ENCODE measurements around the gene LRP1-AS. TPM values are rescaled to one million over a fixed set of nuclear protein-coding genes. Genes with fewer than 3 reads are reported as not detected.

The LRP1-AS gene
- total RNA-seq, 1 donor from 2014 or later = 0.46 TPM

GRCh38 chr12:57190821-57191220 lies 43.4 kb upstream of the LRP1-AS start:
- no peak for DNase-seq (ENCODE audit: low spot score)
- Mint-ChIP-seq H3K27ac (ENCODE audit: unreplicated experiment) (no peak overlapping the region), H3K36me3 (ENCODE audit: low read depth, unreplicated experiment) (peaks cover 21% of the 10 kb centered on the region), H3K4me1 (ENCODE audit: unreplicated experiment) (peaks cover 3% of the 10 kb centered on the region), H3K9me3 (ENCODE audit: unreplicated experiment) (no peaks in the 10 kb centered on the region), H3K4me3 (ENCODE audit: unreplicated experiment) (no peak overlapping the region), H3K27me3 (ENCODE audit: unreplicated experiment) (peaks cover 28% of the 10 kb centered on the region)
- TF ChIP-seq, protein P1, sequence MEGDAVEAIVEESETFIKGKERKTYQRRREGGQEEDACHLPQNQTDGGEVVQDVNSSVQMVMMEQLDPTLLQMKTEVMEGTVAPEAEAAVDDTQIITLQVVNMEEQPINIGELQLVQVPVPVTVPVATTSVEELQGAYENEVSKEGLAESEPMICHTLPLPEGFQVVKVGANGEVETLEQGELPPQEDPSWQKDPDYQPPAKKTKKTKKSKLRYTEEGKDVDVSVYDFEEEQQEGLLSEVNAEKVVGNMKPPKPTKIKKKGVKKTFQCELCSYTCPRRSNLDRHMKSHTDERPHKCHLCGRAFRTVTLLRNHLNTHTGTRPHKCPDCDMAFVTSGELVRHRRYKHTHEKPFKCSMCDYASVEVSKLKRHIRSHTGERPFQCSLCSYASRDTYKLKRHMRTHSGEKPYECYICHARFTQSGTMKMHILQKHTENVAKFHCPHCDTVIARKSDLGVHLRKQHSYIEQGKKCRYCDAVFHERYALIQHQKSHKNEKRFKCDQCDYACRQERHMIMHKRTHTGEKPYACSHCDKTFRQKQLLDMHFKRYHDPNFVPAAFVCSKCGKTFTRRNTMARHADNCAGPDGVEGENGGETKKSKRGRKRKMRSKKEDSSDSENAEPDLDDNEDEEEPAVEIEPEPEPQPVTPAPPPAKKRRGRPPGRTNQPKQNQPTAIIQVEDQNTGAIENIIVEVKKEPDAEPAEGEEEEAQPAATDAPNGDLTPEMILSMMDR (IDR thresholded peaks at IDR 0.05; ENCODE audit: unreplicated experiment) = no peak

DNA sequence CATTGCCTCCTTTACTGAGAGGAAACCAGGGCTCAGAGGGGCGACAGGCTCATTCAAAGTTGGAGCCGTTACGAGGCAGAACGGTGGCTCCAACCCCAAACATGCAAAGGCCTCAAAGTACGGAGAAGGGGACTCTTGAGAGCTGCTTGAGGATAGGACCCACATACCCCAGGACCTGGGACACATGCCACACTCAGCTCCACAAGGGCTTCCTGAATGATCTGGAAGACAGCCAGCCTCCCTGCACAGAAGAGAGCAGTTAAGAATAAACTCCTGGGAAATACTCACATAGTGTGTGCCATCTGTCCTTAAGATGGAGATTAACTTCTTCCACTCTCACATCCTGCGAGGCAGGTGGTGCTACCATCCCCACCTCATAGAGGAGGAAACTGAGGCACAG lies 42.6 kb upstream of the LRP1-AS start:
- TF ChIP-seq, protein P1 (IDR thresholded peaks at IDR 0.05; ENCODE audit: unreplicated experiment) = no peak
- DNase-seq (ENCODE audit: low spot score) = no peak
- peaks cover 30% of the 10 kb centered on the region for H3K27me3 Mint-ChIP-seq (ENCODE audit: unreplicated experiment)
- no peak overlapping the region for H3K4me3 Mint-ChIP-seq (ENCODE audit: unreplicated experiment)
- H3K27ac Mint-ChIP-seq (ENCODE audit: unreplicated experiment) = no peak overlapping the region
- peaks cover 20% of the 10 kb centered on the region for H3K36me3 Mint-ChIP-seq (ENCODE audit: low read depth, unreplicated experiment)
- H3K4me1 Mint-ChIP-seq (ENCODE audit: unreplicated experiment) = peaks cover 3% of the 10 kb centered on the region
- no peaks in the 10 kb centered on the region for H3K9me3 Mint-ChIP-seq (ENCODE audit: unreplicated experiment)

- peaks cover 34% of the 10 kb centered on the region for H3K27me3 Mint-ChIP-seq (ENCODE audit: unreplicated experiment)
- no peak overlapping the region for H3K27ac Mint-ChIP-seq (ENCODE audit: unreplicated experiment)
- DNase-seq (ENCODE audit: low spot score) = no peak
- H3K9me3 Mint-ChIP-seq (ENCODE audit: unreplicated experiment) = no peaks in the 10 kb centered on the region
- no peak overlapping the region for H3K4me3 Mint-ChIP-seq (ENCODE audit: unreplicated experiment)
- H3K36me3 Mint-ChIP-seq (ENCODE audit: low read depth, unreplicated experiment) = peaks cover 20% of the 10 kb centered on the region
- TF ChIP-seq, protein P1 (IDR thresholded peaks at IDR 0.05; ENCODE audit: unreplicated experiment) = no peak
- peaks cover 3% of the 10 kb centered on the region for H3K4me1 Mint-ChIP-seq (ENCODE audit: unreplicated experiment)
Observed at GRCh38 chr12:57188090-57188425, 40.6 kb upstream of the LRP1-AS start.

- Mint-ChIP-seq H3K4me1 (ENCODE audit: unreplicated experiment) (peaks cover 3% of the 10 kb centered on the region), H3K9me3 (ENCODE audit: unreplicated experiment) (no peaks in the 10 kb centered on the region), H3K4me3 (ENCODE audit: unreplicated experiment) (no peak overlapping the region), H3K36me3 (ENCODE audit: low read depth, unreplicated experiment) (peaks cover 20% of the 10 kb centered on the region), H3K27ac (ENCODE audit: unreplicated experiment) (no peak overlapping the region), H3K27me3 (ENCODE audit: unreplicated experiment) (peaks cover 31% of the 10 kb centered on the region)
- TF ChIP-seq, protein P1 (IDR thresholded peaks at IDR 0.05; ENCODE audit: unreplicated experiment) = no peak
- DNase-seq (ENCODE audit: low spot score) = no peak
Observed at GRCh38 chr12:57187222-57188089, 40.0 kb upstream of the LRP1-AS start.

DNA sequence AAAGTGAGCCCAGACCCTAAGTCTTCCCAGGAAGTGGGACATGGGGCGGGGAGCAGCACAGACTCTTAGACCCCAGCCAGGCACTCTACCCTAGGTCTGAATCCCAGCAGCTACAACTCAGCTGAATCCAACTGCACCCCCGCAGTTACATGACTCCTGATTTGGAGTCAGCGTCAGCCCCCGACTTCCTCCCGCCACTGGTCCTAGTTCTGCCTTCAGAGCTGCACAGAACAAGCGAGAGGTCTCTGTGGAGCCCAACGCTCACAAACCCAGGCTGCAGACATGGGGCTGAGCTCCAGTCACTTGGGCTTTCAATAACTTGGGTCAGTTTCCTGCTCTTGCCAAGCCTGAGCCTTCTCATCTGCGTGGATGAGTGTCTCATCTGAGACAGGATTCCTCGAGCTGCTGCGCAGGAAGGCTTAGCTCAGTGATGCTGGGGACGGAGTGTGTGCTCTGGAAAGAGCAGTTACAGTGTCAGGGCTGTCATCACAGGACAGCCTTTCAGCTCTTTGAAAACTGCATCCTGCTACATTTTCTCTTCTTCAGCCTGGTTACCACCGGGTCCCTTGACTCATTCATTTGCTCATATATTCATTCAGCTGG lies 38.6 kb upstream of the LRP1-AS start:
- H3K36me3 Mint-ChIP-seq (ENCODE audit: low read depth, unreplicated experiment) = peaks cover 11% of the 10 kb centered on the region
- no peaks in the 10 kb centered on the region for H3K9me3 Mint-ChIP-seq (ENCODE audit: unreplicated experiment)
- H3K4me1 Mint-ChIP-seq (ENCODE audit: unreplicated experiment) = no peaks in the 10 kb centered on the region
- H3K4me3 Mint-ChIP-seq (ENCODE audit: unreplicated experiment) = no peak overlapping the region
- no peak overlapping the region for H3K27ac Mint-ChIP-seq (ENCODE audit: unreplicated experiment)
- no peak for DNase-seq (ENCODE audit: low spot score)
- H3K27me3 Mint-ChIP-seq (ENCODE audit: unreplicated experiment) = peaks cover 27% of the 10 kb centered on the region
- TF ChIP-seq, protein P1 (IDR thresholded peaks at IDR 0.05; ENCODE audit: unreplicated experiment) = no peak

Data from endothelial cell (in vitro differentiated cells).